H9 (cell line): ENCODE data around the gene NFATC1. TPM values are rescaled to one million over a fixed set of nuclear protein-coding genes. Genes with fewer than 3 reads are reported as not detected.

Experiments
- DNase-seq: peaks from one replicate; pipeline ENCODE4 v3.0.0-alpha.2; 2017
- H2AFZ ChIP-seq: one replicate; pipeline ENCODE4 v1.6.1; 2013; ENCODE audit warnings: mild to moderate bottlenecking, low read length, control low read depth, moderate library complexity
- H2AK5ac ChIP-seq: 2 replicates; pipeline ENCODE4 v1.6.1; 2013; ENCODE audit warnings: low read length, control low read depth, mixed read lengths; ENCODE audit not compliant: insufficient read length
- H2BK120ac ChIP-seq: one replicate; pipeline ENCODE4 v1.6.1; 2013; ENCODE audit warnings: low read depth, mild to moderate bottlenecking, low read length, control low read depth, inconsistent platforms; ENCODE audit not compliant: poor library complexity, severe bottlenecking
- H2BK12ac ChIP-seq: 2 replicates; pipeline ENCODE4 v1.6.1; 2013; ENCODE audit warnings: low read length, control low read depth, mixed read lengths, low read depth; ENCODE audit not compliant: insufficient read length
- H2BK15ac ChIP-seq: 2 replicates; pipeline ENCODE4 v1.6.1; 2013; ENCODE audit warnings: low read depth, low read length, control low read depth
- H2BK20ac ChIP-seq: one replicate; pipeline ENCODE4 v1.6.1; 2013; ENCODE audit warnings: low read depth, mild to moderate bottlenecking, low read length, control low read depth, inconsistent platforms; ENCODE audit not compliant: poor library complexity, severe bottlenecking
- H2BK5ac ChIP-seq: 2 replicates; pipeline ENCODE4 v1.6.1; 2013; ENCODE audit warnings: low read length, control low read depth, mixed read lengths; ENCODE audit not compliant: insufficient read length
- H3K14ac ChIP-seq: 2 replicates; pipeline ENCODE4 v1.6.1; 2013; ENCODE audit warnings: low read length, control low read depth; ENCODE audit not compliant: insufficient read depth
- H3K18ac ChIP-seq: 2 replicates; pipeline ENCODE4 v1.6.1; 2013; ENCODE audit warnings: low read depth, mild to moderate bottlenecking, mixed read lengths, low read length, control low read depth; ENCODE audit not compliant: insufficient read length
- H3K23ac ChIP-seq: 2 replicates; pipeline ENCODE4 v1.6.1; 2013; ENCODE audit warnings: low read length, control low read depth, mixed read lengths, low read depth; ENCODE audit not compliant: insufficient read length
- H3K23me2 ChIP-seq: 2 replicates; pipeline ENCODE4 v1.6.1; 2013; ENCODE audit warnings: low read depth, mild to moderate bottlenecking, mixed read lengths, low read length, control low read depth; ENCODE audit not compliant: insufficient read length, poor library complexity, severe bottlenecking
- H3K27ac ChIP-seq: 2 replicates; pipeline ENCODE4 v1.5.1; 2013; ENCODE audit warnings: low read length, control low read depth, mixed read lengths, low read depth; ENCODE audit not compliant: insufficient read length
- H3K27me3 ChIP-seq: 2 replicates; pipeline ENCODE4 v1.6.1; 2013; ENCODE audit warnings: low read length, control low read depth, inconsistent platforms; ENCODE audit not compliant: insufficient read depth
- H3K4ac ChIP-seq: 2 replicates; pipeline ENCODE4 v1.6.1; 2013; ENCODE audit warnings: low read depth, mild to moderate bottlenecking, control low read depth, inconsistent platforms, low read length, moderate library complexity
- H3K4me1 ChIP-seq: 2 replicates; pipeline ENCODE4 v1.6.1; 2013; ENCODE audit warnings: low read length, control low read depth, inconsistent platforms; ENCODE audit not compliant: insufficient read depth
- H3K4me2 ChIP-seq: 2 replicates; pipeline ENCODE4 v1.6.1; 2013; ENCODE audit warnings: low read length, control low read depth, mixed read lengths; ENCODE audit not compliant: insufficient read length, insufficient read depth
- H3K56ac ChIP-seq: 2 replicates; pipeline ENCODE4 v1.6.1; 2013; ENCODE audit warnings: low read depth, mild to moderate bottlenecking, mixed read lengths, low read length, control low read depth; ENCODE audit not compliant: insufficient read length
- H3K79me1 ChIP-seq: 2 replicates; pipeline ENCODE4 v1.6.1; 2013; ENCODE audit warnings: low read depth, mild to moderate bottlenecking, moderate library complexity, low read length, control low read depth, inconsistent platforms; ENCODE audit not compliant: insufficient read depth, poor library complexity, severe bottlenecking
- H3K79me2 ChIP-seq: 2 replicates; pipeline ENCODE4 v1.6.1; 2013; ENCODE audit warnings: low read length, control low read depth, inconsistent platforms; ENCODE audit not compliant: insufficient read depth
- H3K9ac ChIP-seq: 2 replicates; pipeline ENCODE4 v1.6.1; 2013; ENCODE audit warnings: low read length, control low read depth, mixed read lengths; ENCODE audit not compliant: insufficient read length; ENCODE audit errors: extremely low read depth
- H3K9me3 ChIP-seq: one replicate; pipeline ENCODE4 v1.6.1; 2013; ENCODE audit warnings: low read depth, low read length, inconsistent platforms; ENCODE audit not compliant: control insufficient read depth
- H3T11ph ChIP-seq: one replicate; pipeline ENCODE4 v1.6.1; 2013; ENCODE audit warnings: mild to moderate bottlenecking, low read length, control low read depth, inconsistent platforms
- H4K20me1 ChIP-seq: one replicate; pipeline ENCODE4 v1.6.1; 2013; ENCODE audit not compliant: control insufficient read depth, insufficient read length, insufficient read depth
- H4K5ac ChIP-seq: 2 replicates; pipeline ENCODE4 v1.6.1; 2013; ENCODE audit warnings: low read depth, mild to moderate bottlenecking, mixed read lengths, low read length, control low read depth; ENCODE audit not compliant: insufficient read length
- H4K8ac ChIP-seq: replicated peaks from 2 replicates; pipeline ENCODE4 v1.6.1; 2013; ENCODE audit warnings: low read length, control low read depth, mixed read lengths, low read depth; ENCODE audit not compliant: insufficient read length
- H4K91ac ChIP-seq: 2 replicates; pipeline ENCODE4 v1.6.1; 2013; ENCODE audit warnings: low read depth, mild to moderate bottlenecking, moderate library complexity, mixed read lengths, low read length, control low read depth; ENCODE audit not compliant: insufficient read length
- H3K27ac Mint-ChIP-seq, 3 experiments: 2 replicates in 2 of 3; 3 replicates in 1 of 3; pipeline ENCODE4 v1.8.0; 2020 to 2021; ENCODE audit warnings: mixed read lengths in 3 of 3, mild to moderate bottlenecking in 1 of 3, moderate library complexity in 1 of 3
- H3K27me3 Mint-ChIP-seq: 2 replicates; pipeline ENCODE4 v1.8.0; 2021; ENCODE audit warnings: low read depth, mild to moderate bottlenecking, moderate library complexity, mixed read lengths
- H3K36me3 Mint-ChIP-seq, 3 experiments: 2 replicates in 2 of 3; 3 replicates in 1 of 3; pipeline ENCODE4 v1.8.0; 2020 to 2021; ENCODE audit warnings: low read depth in 3 of 3, mixed read lengths in 3 of 3; ENCODE audit not compliant: insufficient read depth in 1 of 3
- H3K4me1 Mint-ChIP-seq, 2 experiments: 2 replicates each; pipeline ENCODE4 v1.8.0; 2020; ENCODE audit warnings: mixed read lengths in 2 of 2
- H3K4me3 Mint-ChIP-seq, 2 experiments: 2 replicates in 1 of 2; 3 replicates in 1 of 2; pipeline ENCODE4 v1.8.0; 2020 to 2021; ENCODE audit warnings: mild to moderate bottlenecking in 2 of 2, mixed read lengths in 2 of 2, moderate library complexity in 1 of 2
- H3K9me3 Mint-ChIP-seq, 2 experiments: 2 replicates in 1 of 2; 3 replicates in 1 of 2; pipeline ENCODE4 v1.8.0; 2020; ENCODE audit warnings: mild to moderate bottlenecking in 2 of 2, mixed read lengths in 2 of 2, moderate library complexity in 1 of 2
- CTCF ChIP-seq: fragments of 200-600 bp; sonication (generic); conservative IDR thresholded peaks from 3 replicates; pipeline ENCODE4 v1.8.0; 2021; ENCODE audit warnings: antibody characterized with exemption, mild to moderate bottlenecking
- WGBS: extraction: QIAGEN DNeasy Blood & Tissue Kit; methylation state at CpG from one replicate; pipeline ENCODE4 v1.1.7; 2013; ENCODE audit warnings: missing lambda C conversion rate, low lambda C conversion rate, mixed read lengths; ENCODE audit not compliant: insufficient read length; ENCODE audit errors: extremely low coverage; 5-methylcytosine and 5-hydroxymethylcytosine counted together
- total RNA-seq: library from RNA; stranded (reverse); gene quantifications from 2 replicates; pipeline ENCODE4 v1.2.1, GENCODE V29; 2021

The NFATC1 gene
- total RNA-seq, 1 experiment from 2014 or later = 5.5 TPM

- no peaks in the 10 kb centered on the region for H4K20me1 ChIP-seq
- no peaks in the 10 kb centered on the region for H3K23me2 ChIP-seq
- H3K4me2 ChIP-seq = no peak overlapping the region
- no peak overlapping the region for H2BK12ac ChIP-seq
- H3K36me3 Mint-ChIP-seq = peaks cover 0 to 17% (median 13%) of the 10 kb centered on the region in 3 experiments; a peak in 6 of 7 replicates
- no peaks in the 10 kb centered on the region for H3K79me1 ChIP-seq
- H2AK5ac ChIP-seq = no peak overlapping the region
- peaks cover 17% of the 10 kb centered on the region for H3K27me3 Mint-ChIP-seq
- peaks cover 2% of the 10 kb centered on the region; the same call in 1 of the 2 replicates for H3K4me1 ChIP-seq
- no peak overlapping the region for H3K4me3 Mint-ChIP-seq
- no peak overlapping the region for H2BK20ac ChIP-seq
- H3K18ac ChIP-seq = no peak overlapping the region
- DNase-seq = no peak
- no peak overlapping the region for H2BK15ac ChIP-seq
- H3K4ac ChIP-seq = no peak overlapping the region
- TF ChIP-seq CTCF = no peak
- H3K23ac ChIP-seq = no peak overlapping the region
- H3K4me1 Mint-ChIP-seq = peaks cover 10 to 11% of the 10 kb centered on the region in 2 experiments
- no peak overlapping the region for H2AFZ ChIP-seq
- no peaks in the 10 kb centered on the region for H3K79me2 ChIP-seq
- no peak overlapping the region for H3K27ac ChIP-seq
- H3T11ph ChIP-seq = no peak overlapping the region
- H2BK5ac ChIP-seq = no peak overlapping the region
- WGBS = no CpG with 5 or more reads among the region's 6 CpGs
- H3K9me3 Mint-ChIP-seq = peaks cover 16 to 22% of the 10 kb centered on the region in 2 experiments
- H2BK120ac ChIP-seq = no peak overlapping the region
- no peak overlapping the region for H3K14ac ChIP-seq
- H4K8ac ChIP-seq = no peak overlapping the region
- no peak overlapping the region for H4K91ac ChIP-seq
- no peaks in the 10 kb centered on the region for H3K27me3 ChIP-seq
- no peak overlapping the region for H3K9ac ChIP-seq
- H3K56ac ChIP-seq = no peak overlapping the region
- H3K27ac Mint-ChIP-seq = no peak overlapping the region
- H4K5ac ChIP-seq = no peak overlapping the region
- H3K9me3 ChIP-seq = no peaks in the 10 kb centered on the region
These were observed 177.2 kb downstream of the NFATC1 start for GRCh38 chr18:79572848-79573451.
